Measurements from ENCODE around the gene SMIM22. TPM values are rescaled to one million over a fixed set of nuclear protein-coding genes. Genes with fewer than 3 reads are reported as not detected.

The SMIM22 gene
- total and polyA plus RNA-seq, 2 of the 8 experiments (the other 6 are each of a cell fraction or from before 2014, with no cell fraction given): not detected

DNA sequence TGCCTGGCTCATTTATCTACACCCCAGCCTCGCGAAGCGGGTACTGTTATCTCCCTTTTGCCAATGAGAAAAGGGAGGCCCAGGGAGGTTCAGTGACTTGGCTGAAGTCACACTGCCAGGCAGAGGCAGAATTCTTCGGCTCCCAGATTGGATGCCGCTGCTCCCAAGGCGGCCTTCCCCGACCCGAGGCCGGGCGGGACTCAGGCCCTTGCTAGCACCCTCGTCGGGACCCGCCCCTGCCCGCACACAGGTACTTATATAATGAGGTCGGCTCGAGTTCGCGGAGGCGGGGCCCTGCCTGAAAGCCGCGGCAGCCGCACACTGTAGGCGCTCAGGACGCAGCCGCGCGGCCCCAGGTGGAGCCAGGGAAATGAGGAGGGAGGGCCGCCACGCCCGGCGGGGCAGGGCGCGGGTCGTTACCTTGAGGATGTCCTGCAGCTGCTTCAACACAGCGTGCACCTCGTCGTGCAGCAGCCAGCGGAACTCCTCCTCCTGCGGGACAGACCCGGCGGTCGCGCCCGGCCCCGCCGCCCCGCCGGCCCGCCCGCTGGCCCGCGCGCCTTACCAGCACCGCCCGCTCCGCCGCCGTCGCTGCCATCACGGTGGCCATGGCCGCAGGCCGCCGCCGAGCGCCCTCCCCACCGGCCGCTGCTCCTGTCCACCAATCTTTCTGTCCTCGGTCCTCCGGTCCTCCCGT, 6.9 kb downstream of the SMIM22 start, which contains the start of gene ROGDI (continued):
- no peak for TF ChIP-seq CHD1 (IDR thresholded peaks at IDR 0.05; ENCODE audit: low read depth, low read length)
- peak; percentile 43; the same call in 1 of the 2 replicates for TF ChIP-seq POLR2AphosphoS5 (IDR thresholded peaks at IDR 0.05; ENCODE audit: low read depth, low read length)
- peak; percentile 52 for TF ChIP-seq SAP30 (IDR thresholded peaks at IDR 0.05; ENCODE audit: insufficient read depth, insufficient replicate concordance, low read length)
- no peak for TF ChIP-seq GTF2F1 (IDR thresholded peaks at IDR 0.05; ENCODE audit: borderline replicate concordance, low read depth, low read length)

Measured in H1 (cell line).